Measurements from ENCODE around the gene HIC1.

HIC1 gene

DNA sequence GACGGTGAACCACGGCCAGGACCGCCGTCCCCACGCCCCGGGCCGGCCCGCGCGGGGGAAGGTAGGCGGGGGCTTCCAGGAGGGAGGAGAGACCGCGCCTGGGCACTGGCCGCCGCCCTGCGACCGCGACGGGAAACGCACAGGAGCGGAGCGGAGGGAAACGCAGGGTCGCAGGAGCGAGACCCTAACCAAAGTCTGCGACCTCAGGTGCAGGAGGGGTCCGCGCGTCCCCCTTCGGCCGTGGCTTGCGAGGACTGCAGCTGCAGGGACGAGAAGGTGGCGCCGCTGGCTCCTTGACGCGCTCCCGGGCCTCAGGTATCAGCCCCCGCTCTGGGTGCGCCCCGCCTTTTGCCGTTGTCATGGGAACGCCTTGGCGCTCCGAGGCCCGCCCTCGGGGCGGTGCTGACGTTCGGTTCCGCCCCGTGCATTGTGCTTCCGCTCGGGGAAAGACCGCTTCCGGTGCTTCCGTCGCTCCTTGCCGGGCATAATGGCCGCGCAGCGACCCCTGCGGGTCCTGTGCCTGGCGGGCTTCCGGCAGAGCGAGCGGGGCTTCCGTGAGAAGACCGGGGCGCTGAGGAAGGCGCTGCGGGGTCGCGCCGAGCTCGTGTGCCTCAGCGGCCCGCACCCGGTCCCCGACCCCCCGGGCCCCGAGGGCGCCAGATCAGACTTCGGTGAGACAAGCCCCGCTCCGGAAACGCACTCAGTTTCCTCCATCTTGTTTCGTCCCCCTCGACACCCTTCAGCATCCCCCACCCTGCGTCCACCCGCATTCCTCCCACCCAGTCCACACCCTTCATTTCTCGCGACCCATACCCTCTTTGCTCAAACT, 13.1 kb upstream of the HIC1 start, which contains the start of gene OVCA2:
OVCA2 (plus strand) TSS at position 462 of the 829 bp plus-strand sequence; CDS start at position 488, 26 bp downstream.
- Histone ChIP-seq H3K27me3 (peaks cover 6% of the 10 kb centered on the region), H3K27ac (peak within 1 kb of the TSS; percentile 78), H3K36me3 (no peaks in the 10 kb centered on the region), H3K4me1 (ENCODE audit: control insufficient read depth in 1 of 2, insufficient read depth in 1 of 2, low read depth in 1 of 2, low read length in 1 of 2) (peaks cover 18 to 24% of the 10 kb centered on the region in 2 experiments), H3K9me3 (no peaks in the 10 kb centered on the region), H3K4me3 (ENCODE audit: low read depth in 1 of 2, low read length in 1 of 2) (peak within 1 kb of the TSS; percentile 78 to 96)
- TF ChIP-seq, protein P1, sequence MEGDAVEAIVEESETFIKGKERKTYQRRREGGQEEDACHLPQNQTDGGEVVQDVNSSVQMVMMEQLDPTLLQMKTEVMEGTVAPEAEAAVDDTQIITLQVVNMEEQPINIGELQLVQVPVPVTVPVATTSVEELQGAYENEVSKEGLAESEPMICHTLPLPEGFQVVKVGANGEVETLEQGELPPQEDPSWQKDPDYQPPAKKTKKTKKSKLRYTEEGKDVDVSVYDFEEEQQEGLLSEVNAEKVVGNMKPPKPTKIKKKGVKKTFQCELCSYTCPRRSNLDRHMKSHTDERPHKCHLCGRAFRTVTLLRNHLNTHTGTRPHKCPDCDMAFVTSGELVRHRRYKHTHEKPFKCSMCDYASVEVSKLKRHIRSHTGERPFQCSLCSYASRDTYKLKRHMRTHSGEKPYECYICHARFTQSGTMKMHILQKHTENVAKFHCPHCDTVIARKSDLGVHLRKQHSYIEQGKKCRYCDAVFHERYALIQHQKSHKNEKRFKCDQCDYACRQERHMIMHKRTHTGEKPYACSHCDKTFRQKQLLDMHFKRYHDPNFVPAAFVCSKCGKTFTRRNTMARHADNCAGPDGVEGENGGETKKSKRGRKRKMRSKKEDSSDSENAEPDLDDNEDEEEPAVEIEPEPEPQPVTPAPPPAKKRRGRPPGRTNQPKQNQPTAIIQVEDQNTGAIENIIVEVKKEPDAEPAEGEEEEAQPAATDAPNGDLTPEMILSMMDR (IDR thresholded peaks at IDR 0.05) = no peak

DNA sequence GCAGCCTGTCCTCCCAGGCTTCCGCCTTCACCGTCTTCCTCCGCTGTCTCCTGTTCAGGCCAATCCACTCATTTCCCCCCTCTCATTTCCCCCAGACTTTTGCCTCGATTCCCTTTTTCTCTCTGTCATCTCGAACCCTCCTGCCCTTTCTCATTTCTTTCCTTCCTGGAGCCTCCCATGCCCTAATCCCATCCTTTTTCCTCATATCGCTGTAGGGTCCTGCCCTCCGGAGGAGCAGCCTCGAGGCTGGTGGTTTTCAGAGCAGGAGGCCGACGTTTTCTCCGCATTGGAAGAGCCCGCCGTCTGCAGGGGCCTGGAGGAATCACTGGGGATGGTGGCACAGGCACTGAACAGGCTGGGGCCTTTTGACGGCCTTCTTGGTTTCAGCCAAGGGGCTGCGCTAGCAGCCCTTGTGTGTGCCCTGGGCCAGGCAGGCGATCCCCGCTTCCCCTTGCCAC, 12.5 kb upstream of the HIC1 start:
- peaks cover 11% of the 10 kb centered on the region for H3K27me3 ChIP-seq

DNA sequence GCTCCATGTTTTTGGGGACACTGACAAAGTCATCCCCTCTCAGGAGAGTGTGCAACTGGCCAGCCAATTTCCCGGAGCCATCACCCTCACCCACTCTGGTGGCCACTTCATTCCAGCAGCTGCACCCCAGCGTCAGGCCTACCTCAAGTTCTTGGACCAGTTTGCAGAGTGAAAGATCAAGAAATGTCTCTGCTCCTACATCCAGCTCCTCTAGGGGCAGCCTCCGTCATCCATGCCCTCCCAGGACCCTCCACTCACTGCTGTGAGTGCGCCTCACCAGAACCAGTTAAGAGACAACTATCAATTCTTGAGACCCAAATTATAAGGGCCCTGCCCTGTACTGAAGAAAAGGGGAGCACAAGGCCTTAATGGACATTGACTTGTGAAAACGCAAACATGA, 12.0 kb upstream of the HIC1 start:
- peaks cover 16% of the 10 kb centered on the region for H3K27me3 ChIP-seq
- peaks cover 18 to 24% of the 10 kb centered on the region in 2 experiments for H3K4me1 ChIP-seq (ENCODE audit: control insufficient read depth in 1 of 2, insufficient read depth in 1 of 2, low read depth in 1 of 2, low read length in 1 of 2)
- H3K4me3 ChIP-seq (ENCODE audit: low read depth in 1 of 2, low read length in 1 of 2) = peak overlapping the region in 1 of 2 experiments; percentile 96
- no peaks in the 10 kb centered on the region for H3K9me3 ChIP-seq
- no peak overlapping the region for H3K27ac ChIP-seq
- no peaks in the 10 kb centered on the region for H3K36me3 ChIP-seq
- TF ChIP-seq, protein P1 (IDR thresholded peaks at IDR 0.05) = no peak

More for the DNA sequence above, 12.5 kb upstream of the HIC1 start:
- Histone ChIP-seq H3K36me3 (no peaks in the 10 kb centered on the region), H3K4me1 (ENCODE audit: control insufficient read depth in 1 of 2, insufficient read depth in 1 of 2, low read depth in 1 of 2, low read length in 1 of 2) (peaks cover 18 to 24% of the 10 kb centered on the region in 2 experiments), H3K4me3 (ENCODE audit: low read depth in 1 of 2, low read length in 1 of 2) (peak overlapping the region; percentile 78 to 96), H3K27ac (peak overlapping the region; percentile 78), H3K9me3 (no peaks in the 10 kb centered on the region)
- TF ChIP-seq, protein P1 (IDR thresholded peaks at IDR 0.05) = no peak

DNA sequence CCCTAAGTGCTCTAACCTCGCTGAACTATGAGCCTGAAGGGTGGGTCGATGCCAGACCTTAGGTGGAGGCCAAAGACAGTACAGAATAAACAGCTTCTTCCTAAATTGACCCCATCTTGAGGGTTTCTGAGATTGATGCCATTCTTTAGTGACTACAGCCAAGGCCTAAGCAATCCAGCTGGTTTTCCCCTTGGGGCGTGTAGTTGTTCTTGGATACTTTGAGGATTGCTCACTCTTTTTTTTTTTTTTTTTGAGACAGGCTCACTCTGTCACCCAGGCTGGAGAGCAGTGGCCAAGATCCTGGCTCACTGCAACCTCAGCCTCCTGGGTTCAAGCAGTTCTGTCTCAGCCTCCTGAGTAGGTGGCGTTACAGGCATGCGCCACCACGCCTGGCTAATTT, 11.1 kb upstream of the HIC1 start:
- H3K27me3 ChIP-seq = peaks cover 25% of the 10 kb centered on the region
- no peak overlapping the region for H3K4me3 ChIP-seq (ENCODE audit: low read depth in 1 of 2, low read length in 1 of 2)
- TF ChIP-seq, protein P1 (IDR thresholded peaks at IDR 0.05) = no peak
- no peaks in the 10 kb centered on the region for H3K9me3 ChIP-seq
- no peaks in the 10 kb centered on the region for H3K36me3 ChIP-seq
- H3K4me1 ChIP-seq (ENCODE audit: control insufficient read depth in 1 of 2, insufficient read depth in 1 of 2, low read depth in 1 of 2, low read length in 1 of 2) = peaks cover 18 to 25% of the 10 kb centered on the region in 2 experiments
- H3K27ac ChIP-seq = no peak overlapping the region

DNA sequence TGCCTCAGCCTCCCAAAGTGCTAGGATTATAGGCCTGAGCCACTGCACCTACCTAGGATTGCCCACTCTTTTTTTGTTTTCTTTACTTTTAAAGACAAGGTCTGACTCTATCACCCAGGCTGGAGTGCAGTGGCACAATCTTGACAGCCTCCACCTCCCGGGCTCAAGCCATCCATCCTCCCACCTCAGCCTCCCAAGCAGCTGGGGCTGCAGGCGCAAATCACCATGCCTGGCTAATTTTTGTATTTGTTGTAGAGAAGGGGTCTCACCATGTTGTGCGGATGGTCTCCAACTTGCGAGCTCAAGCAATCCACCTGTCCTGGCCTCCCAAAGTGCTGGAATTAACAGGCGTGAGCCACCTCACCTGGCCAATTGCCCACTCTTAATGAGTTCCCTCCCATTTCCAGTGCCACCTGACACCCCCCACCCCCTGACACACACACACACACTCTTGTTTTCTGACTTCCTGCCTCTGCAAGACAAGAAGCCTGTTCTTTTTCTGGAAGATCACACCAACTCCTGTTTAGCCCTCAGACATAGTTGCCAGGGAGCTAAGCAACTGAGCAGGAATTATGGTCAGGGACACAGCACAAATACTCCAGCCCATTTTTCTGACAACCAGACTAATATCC, 10.5 kb upstream of the HIC1 start:
- Histone ChIP-seq H3K27ac (no peak overlapping the region), H3K4me3 (ENCODE audit: low read depth in 1 of 2, low read length in 1 of 2) (no peak overlapping the region), H3K4me1 (ENCODE audit: control insufficient read depth in 1 of 2, insufficient read depth in 1 of 2, low read depth in 1 of 2, low read length in 1 of 2) (peaks cover 23 to 31% of the 10 kb centered on the region in 2 experiments)

More for the DNA sequence above, 10.5 kb upstream of the HIC1 start:
- TF ChIP-seq, protein P1 (IDR thresholded peaks at IDR 0.05) = no peak
- no peaks in the 10 kb centered on the region for H3K36me3 ChIP-seq
- no peaks in the 10 kb centered on the region for H3K9me3 ChIP-seq
- peaks cover 31% of the 10 kb centered on the region for H3K27me3 ChIP-seq

Data from neutrophil (primary cell).